Activated CD4-positive, alpha-beta T cell treated with anti-CD3 and anti-CD28 coated beads, Interleukin-2, amount 10 ng/mL, durations not matched to agents 7 days and 5 days (primary cell): Measurements from ENCODE around the gene CTIF. TPM values are rescaled to one million over a fixed set of nuclear protein-coding genes. Genes with fewer than 3 reads are reported as not detected.

Experiments used
- CTCF ChIA-PET: fragments of 350-600 bp; sonication (Branson Sonifier 250); formaldehyde crosslinking; loops from one replicate; lab custom pipeline; 2021; ENCODE audit warnings: antibody characterized with exemption; lab: Charles Lee
- POLR2A ChIA-PET: fragments of 350-600 bp; sonication (Branson Sonifier 250); formaldehyde crosslinking; loops from one replicate; lab custom pipeline; 2021; ENCODE audit warnings: antibody characterized with exemption; lab: Charles Lee
- DNase-seq: peaks from one replicate; pipeline ENCODE4 v3.0.0-alpha.2; 2020
- H3K27ac Mint-ChIP-seq: one replicate; pipeline ENCODE4 v1.8.0; 2021; ENCODE audit warnings: mild to moderate bottlenecking, moderate library complexity, mixed read lengths
- H3K27me3 Mint-ChIP-seq: one replicate; pipeline ENCODE4 v1.8.0; 2021; ENCODE audit warnings: mixed read lengths
- H3K36me3 Mint-ChIP-seq: one replicate; pipeline ENCODE4 v1.8.0; 2021; ENCODE audit warnings: low read depth, mixed read lengths
- H3K4me1 Mint-ChIP-seq: one replicate; pipeline ENCODE4 v1.8.0; 2021; ENCODE audit warnings: mixed read lengths
- H3K4me3 Mint-ChIP-seq: one replicate; pipeline ENCODE4 v1.8.0; 2021; ENCODE audit warnings: mild to moderate bottlenecking, moderate library complexity, mixed read lengths
- H3K9me3 Mint-ChIP-seq: one replicate; pipeline ENCODE4 v1.8.0; 2021; ENCODE audit warnings: mixed read lengths
- total RNA-seq, 2 experiments: library from RNA; stranded (reverse); gene quantifications; one replicate each; pipeline ENCODE4 v1.2.3, GENCODE V29; 2021

CTIF gene
- total RNA-seq, 2 experiments from 2014 or later = 1.5 to 2.7 TPM

- ChIA-PET CTCF (interaction anchor here (0.5 kb wide), 1 partner anchor 91 kb away, joined by 3 read pairs; no protein-coding TSS in a partner anchor), POLR2A (interaction anchor here (0.6 kb wide), 1 partner anchor 121 kb away, joined by 3 read pairs; no protein-coding TSS in a partner anchor)
These were observed 68.5 kb downstream of the CTIF start for GRCh38 chr18:48607056-48607984.

GRCh38 chr18:48608581-48608980 lies 69.8 kb downstream of the CTIF start:
- Mint-ChIP-seq H3K4me3 (no peak overlapping the region), H3K9me3 (no peaks in the 10 kb centered on the region), H3K36me3 (no peaks in the 10 kb centered on the region), H3K4me1 (no peaks in the 10 kb centered on the region), H3K27ac (no peak overlapping the region), H3K27me3 (no peaks in the 10 kb centered on the region)
- ChIA-PET CTCF (no interaction called here), POLR2A (no interaction called here)
- no peak for DNase-seq

More at GRCh38 chr18:48607056-48607984, 68.5 kb downstream of the CTIF start:
- no peak overlapping the region for H3K4me3 Mint-ChIP-seq
- no peaks in the 10 kb centered on the region for H3K36me3 Mint-ChIP-seq
- no peaks in the 10 kb centered on the region for H3K4me1 Mint-ChIP-seq
- no peaks in the 10 kb centered on the region for H3K9me3 Mint-ChIP-seq
- H3K27me3 Mint-ChIP-seq = no peaks in the 10 kb centered on the region
- no peak overlapping the region for H3K27ac Mint-ChIP-seq
- no peak for DNase-seq

GRCh38 chr18:48609114-48609513 lies 70.3 kb downstream of the CTIF start:
- H3K9me3 Mint-ChIP-seq = no peaks in the 10 kb centered on the region
- CTCF ChIA-PET = no interaction called here
- POLR2A ChIA-PET = no interaction called here

GRCh38 chr18:48609820-48610815 lies 71.3 kb downstream of the CTIF start:
- ChIA-PET CTCF (interaction anchor here (1.4 kb wide), 1 partner anchor 15 kb away, joined by 3 read pairs; no protein-coding TSS in a partner anchor), POLR2A (no interaction called here)
- no peak for DNase-seq
- Mint-ChIP-seq H3K27me3 (no peaks in the 10 kb centered on the region), H3K4me1 (no peaks in the 10 kb centered on the region), H3K9me3 (no peaks in the 10 kb centered on the region), H3K4me3 (no peak overlapping the region), H3K27ac (no peak overlapping the region), H3K36me3 (no peaks in the 10 kb centered on the region)

More at GRCh38 chr18:48609114-48609513, 70.3 kb downstream of the CTIF start:
- no peaks in the 10 kb centered on the region for H3K27me3 Mint-ChIP-seq
- H3K4me3 Mint-ChIP-seq = no peak overlapping the region
- no peak overlapping the region for H3K27ac Mint-ChIP-seq
- H3K4me1 Mint-ChIP-seq = no peaks in the 10 kb centered on the region
- DNase-seq = no peak
- no peaks in the 10 kb centered on the region for H3K36me3 Mint-ChIP-seq

GRCh38 chr18:48611203-48611602 lies 72.4 kb downstream of the CTIF start:
- no peak overlapping the region for H3K4me3 Mint-ChIP-seq
- no peaks in the 10 kb centered on the region for H3K27me3 Mint-ChIP-seq

GRCh38 chr18:48611785-48612480 lies 73.1 kb downstream of the CTIF start:
- H3K4me1 Mint-ChIP-seq = no peaks in the 10 kb centered on the region
- ChIA-PET CTCF (interaction anchor here (1.4 kb wide), 1 partner anchor 16 kb away, joined by 3 read pairs; no protein-coding TSS in a partner anchor), POLR2A (no interaction called here)
- H3K36me3 Mint-ChIP-seq = no peaks in the 10 kb centered on the region
- H3K9me3 Mint-ChIP-seq = no peaks in the 10 kb centered on the region
- no peak overlapping the region for H3K4me3 Mint-ChIP-seq
- H3K27me3 Mint-ChIP-seq = no peaks in the 10 kb centered on the region
- H3K27ac Mint-ChIP-seq = no peak overlapping the region
- no peak for DNase-seq

More at GRCh38 chr18:48611203-48611602, 72.4 kb downstream of the CTIF start:
- ChIA-PET POLR2A (no interaction called here), CTCF (interaction anchor here (1.4 kb wide), 1 partner anchor 16 kb away, joined by 3 read pairs; no protein-coding TSS in a partner anchor)
- H3K36me3 Mint-ChIP-seq = no peaks in the 10 kb centered on the region
- H3K9me3 Mint-ChIP-seq = no peaks in the 10 kb centered on the region
- DNase-seq = no peak
- H3K4me1 Mint-ChIP-seq = no peaks in the 10 kb centered on the region
- H3K27ac Mint-ChIP-seq = no peak overlapping the region

GRCh38 chr18:48612511-48612910 lies 73.7 kb downstream of the CTIF start:
- Mint-ChIP-seq H3K27me3 (no peaks in the 10 kb centered on the region), H3K4me1 (no peaks in the 10 kb centered on the region), H3K27ac (no peak overlapping the region), H3K9me3 (no peaks in the 10 kb centered on the region), H3K4me3 (no peak overlapping the region), H3K36me3 (no peaks in the 10 kb centered on the region)
- ChIA-PET CTCF (no interaction called here), POLR2A (no interaction called here)
- no peak for DNase-seq

- no peak overlapping the region for H3K4me3 Mint-ChIP-seq
- CTCF ChIA-PET = no interaction called here
These were observed 74.1 kb downstream of the CTIF start for GRCh38 chr18:48612917-48613316.

GRCh38 chr18:48613589-48614404 lies 75.0 kb downstream of the CTIF start:
- Mint-ChIP-seq H3K27ac (no peak overlapping the region), H3K27me3 (no peaks in the 10 kb centered on the region), H3K36me3 (no peaks in the 10 kb centered on the region), H3K4me1 (no peaks in the 10 kb centered on the region), H3K9me3 (no peaks in the 10 kb centered on the region), H3K4me3 (no peak overlapping the region)
- DNase-seq = no peak
- POLR2A ChIA-PET = no interaction called here
- CTCF ChIA-PET = interaction anchor here (2.1 kb wide), 1 partner anchor 14 kb away, joined by 4 read pairs; no protein-coding TSS in a partner anchor

More at GRCh38 chr18:48612917-48613316, 74.1 kb downstream of the CTIF start:
- POLR2A ChIA-PET = no interaction called here
- no peak overlapping the region for H3K27ac Mint-ChIP-seq
- no peaks in the 10 kb centered on the region for H3K36me3 Mint-ChIP-seq
- DNase-seq = no peak
- no peaks in the 10 kb centered on the region for H3K9me3 Mint-ChIP-seq
- no peaks in the 10 kb centered on the region for H3K4me1 Mint-ChIP-seq
- no peaks in the 10 kb centered on the region for H3K27me3 Mint-ChIP-seq

GRCh38 chr18:48615566-48616401 lies 77.0 kb downstream of the CTIF start:
- Mint-ChIP-seq H3K9me3 (no peaks in the 10 kb centered on the region), H3K36me3 (no peaks in the 10 kb centered on the region), H3K4me3 (no peak overlapping the region), H3K4me1 (no peaks in the 10 kb centered on the region), H3K27me3 (no peaks in the 10 kb centered on the region), H3K27ac (no peak overlapping the region)
- DNase-seq = no peak
- CTCF ChIA-PET = interaction anchor here (2.1 kb wide), 1 partner anchor 16 kb away, joined by 4 read pairs; no protein-coding TSS in a partner anchor
- POLR2A ChIA-PET = no interaction called here
